Loucy (cell line): ENCODE measurements around the gene PTPRN2.

Source experiments
- EZH2phosphoT487 ChIP-seq: fragments of 200-600 bp; IDR thresholded peaks from 2 replicates; pipeline ENCODE4 v1.6.1; 2018; ENCODE audit warnings: antibody characterized with exemption, mild to moderate bottlenecking, moderate library complexity, borderline replicate concordance
- TF ChIP-seq, protein P1 (sequence below): fragments of 200-600 bp; sonication (generic); conservative IDR thresholded peaks from 2 replicates; pipeline ENCODE4 v1.5.1; 2014; ENCODE audit warnings: mild to moderate bottlenecking, antibody characterized with exemption, low read length

DNA sequence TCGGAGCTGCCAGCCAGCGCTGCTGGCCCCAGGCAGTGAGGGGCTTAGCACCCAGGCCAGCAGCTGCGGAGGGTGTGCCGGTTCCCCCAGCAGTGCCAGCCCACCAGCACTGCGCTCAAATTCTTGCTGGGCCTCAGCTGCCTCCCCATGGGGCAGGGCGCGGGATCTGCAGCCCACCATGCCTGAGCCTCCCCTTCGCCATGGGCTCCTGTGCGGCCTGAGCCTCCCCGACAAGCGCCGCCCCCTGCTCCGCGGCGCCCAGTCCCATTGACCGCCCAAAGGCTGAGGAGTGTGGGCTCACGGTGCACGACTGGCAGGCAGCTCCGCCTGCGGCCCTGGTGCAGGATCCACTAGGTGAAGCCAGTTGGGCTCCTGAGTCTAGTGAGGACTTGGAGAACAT, 525.0 kb downstream of the PTPRN2 start:
- TF ChIP-seq EZH2phosphoT487, result no peak
- TF ChIP-seq, protein P1, sequence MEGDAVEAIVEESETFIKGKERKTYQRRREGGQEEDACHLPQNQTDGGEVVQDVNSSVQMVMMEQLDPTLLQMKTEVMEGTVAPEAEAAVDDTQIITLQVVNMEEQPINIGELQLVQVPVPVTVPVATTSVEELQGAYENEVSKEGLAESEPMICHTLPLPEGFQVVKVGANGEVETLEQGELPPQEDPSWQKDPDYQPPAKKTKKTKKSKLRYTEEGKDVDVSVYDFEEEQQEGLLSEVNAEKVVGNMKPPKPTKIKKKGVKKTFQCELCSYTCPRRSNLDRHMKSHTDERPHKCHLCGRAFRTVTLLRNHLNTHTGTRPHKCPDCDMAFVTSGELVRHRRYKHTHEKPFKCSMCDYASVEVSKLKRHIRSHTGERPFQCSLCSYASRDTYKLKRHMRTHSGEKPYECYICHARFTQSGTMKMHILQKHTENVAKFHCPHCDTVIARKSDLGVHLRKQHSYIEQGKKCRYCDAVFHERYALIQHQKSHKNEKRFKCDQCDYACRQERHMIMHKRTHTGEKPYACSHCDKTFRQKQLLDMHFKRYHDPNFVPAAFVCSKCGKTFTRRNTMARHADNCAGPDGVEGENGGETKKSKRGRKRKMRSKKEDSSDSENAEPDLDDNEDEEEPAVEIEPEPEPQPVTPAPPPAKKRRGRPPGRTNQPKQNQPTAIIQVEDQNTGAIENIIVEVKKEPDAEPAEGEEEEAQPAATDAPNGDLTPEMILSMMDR, result no peak
